PC-3 (cell line): ENCODE results near the gene CAPN10. TPM values are rescaled to one million over a fixed set of nuclear protein-coding genes. Genes with fewer than 3 reads are reported as not detected.
A peak's percentile ranks its signal among the peaks of the same experiment; 100 is the strongest.

Source experiments
- ATAC-seq: fragments of 200-7000 bp; cut with Tn5 transposase; 2 replicates; pipeline ENCODE4 v1.9.1; 2020; ENCODE audit warnings: mild to moderate bottlenecking, moderate library complexity
- BruUV-seq: library from RNA; stranded (reverse); fragments of 400-500 nt; replicated peaks from 2 replicates; lab custom pipeline; 2021; lab: Mats Ljungman, UMichigan
- CTCF ChIA-PET: fragments of 300-600 bp; sonication (Branson Sonifier 250); formaldehyde crosslinking; loops from one replicate; lab custom pipeline; 2022; ENCODE audit warnings: antibody characterized with exemption; lab: Charles Lee
- POLR2A ChIA-PET: fragments of 300-600 bp; sonication (Branson Sonifier 250); formaldehyde crosslinking; loops from one replicate; lab custom pipeline; 2022; ENCODE audit warnings: antibody characterized with exemption; ENCODE audit not compliant: unreplicated experiment; lab: Charles Lee
- DNase-seq: peaks from one replicate; pipeline ENCODE4 v3.0.0-alpha.2; 2015
- H2AFZ ChIP-seq: fragments of 300-600 bp; sonication (generic); 2 replicates; pipeline ENCODE4 v1.6.0; 2016; ENCODE audit warnings: antibody characterized with exemption, low read length
- H3F3A ChIP-seq: fragments of 300-600 bp; sonication (generic); one replicate; pipeline ENCODE4 v1.6.0; 2017; ENCODE audit warnings: antibody characterized with exemption, low read length, control low read depth, mild to moderate bottlenecking; ENCODE audit not compliant: unreplicated experiment
- H3K27ac ChIP-seq: fragments of 300-600 bp; sonication (generic); 2 replicates; pipeline ENCODE4 v1.5.1; 2016; ENCODE audit warnings: mild to moderate bottlenecking, low read length
- H3K27me3 ChIP-seq: fragments of 300-600 bp; sonication (generic); 2 replicates; pipeline ENCODE4 v1.6.1; 2016; ENCODE audit warnings: low read length, mixed read lengths
- H3K36me3 ChIP-seq: fragments of 300-600 bp; sonication (generic); 2 replicates; pipeline ENCODE4 v1.6.1; 2016; ENCODE audit warnings: low read depth, mixed run types, low read length, mixed read lengths
- H3K4me1 ChIP-seq: fragments of 300-600 bp; sonication (generic); 2 replicates; pipeline ENCODE4 v1.5.1; 2016; ENCODE audit warnings: low read length; ENCODE audit not compliant: insufficient read depth
- H3K4me2 ChIP-seq: fragments of 300-600 bp; sonication (generic); 2 replicates; pipeline ENCODE4 v1.6.0; 2016; ENCODE audit warnings: low read length
- H3K4me3 ChIP-seq: fragments of 300-600 bp; sonication (generic); 2 replicates; pipeline ENCODE4 v1.5.1; 2016; ENCODE audit warnings: mild to moderate bottlenecking, low read length, mixed read lengths
- H3K79me2 ChIP-seq: fragments of 300-600 bp; sonication (generic); 2 replicates; pipeline ENCODE4 v1.6.1; 2017; ENCODE audit warnings: low read length, mixed read lengths
- H3K9ac ChIP-seq: fragments of 300-600 bp; sonication (generic); 2 replicates; pipeline ENCODE4 v1.6.0; 2016; ENCODE audit warnings: mild to moderate bottlenecking, low read length
- H3K9me2 ChIP-seq: fragments of 300-600 bp; sonication (generic); replicated peaks from 2 replicates; pipeline ENCODE4 v1.6.1; 2016; ENCODE audit warnings: mixed run types, low read length, mixed read lengths
- H3K9me3 ChIP-seq: fragments of 300-600 bp; sonication (generic); 2 replicates; pipeline ENCODE4 v1.6.1; 2016; ENCODE audit warnings: low read length, mixed read lengths
- H4K20me1 ChIP-seq: fragments of 300-600 bp; sonication (generic); 2 replicates; pipeline ENCODE4 v1.6.1; 2016; ENCODE audit warnings: low read length, mixed read lengths
- CTCF ChIP-seq: fragments of 300-600 bp; sonication (generic); conservative IDR thresholded peaks from 2 replicates; pipeline ENCODE4 v1.5.1; 2017; ENCODE audit warnings: antibody characterized with exemption, low read depth, mild to moderate bottlenecking, low read length
- EZH2 ChIP-seq: fragments of 300-600 bp; sonication (generic); IDR thresholded peaks from one replicate; pipeline ENCODE4 v1.6.1; 2017; ENCODE audit warnings: antibody characterized with exemption, mild to moderate bottlenecking, low read length; ENCODE audit not compliant: unreplicated experiment
- EZH2phosphoT487 ChIP-seq: fragments of 300-600 bp; sonication (generic); IDR thresholded peaks from 2 replicates; pipeline ENCODE4 v1.6.1; 2018; ENCODE audit warnings: mild to moderate bottlenecking, antibody characterized with exemption, low read length, borderline replicate concordance
- intact Hi-C: fragments of 100-400 bp; cut with micrococcal nuclease; formaldehyde crosslinking; loops from 2 replicates; pipeline ENCODE4 v1.9.0; 2023
- total RNA-seq: library from RNA; depleted of rRNA; stranded (reverse); fragments of >200 nt; gene quantifications from 2 replicates; pipeline ENCODE4 v1.2.3, GENCODE V29; 2014

The CAPN10 gene
- total RNA-seq, 1 experiment from 2014 or later: 32.2 TPM

- ChIA-PET CTCF (interaction anchor here (0.6 kb wide), 1 partner anchor 10 kb away, joined by 3 read pairs; no protein-coding TSS in a partner anchor), POLR2A (no interaction called here)
- no peak overlapping the region for H2AFZ ChIP-seq
- H4K20me1 ChIP-seq: peaks cover 8% of the 10 kb centered on the region
- no TSS peak for BruUV-seq
- no peaks in the 10 kb centered on the region for H3K36me3 ChIP-seq
- H3K79me2 ChIP-seq: peaks cover 91% of the 10 kb centered on the region
- peaks cover 4% of the 10 kb centered on the region for H3F3A ChIP-seq
- no peaks in the 10 kb centered on the region for H3K9me2 ChIP-seq
- peak overlapping the region; percentile 96 for H3K4me2 ChIP-seq
- H3K9me3 ChIP-seq: no peaks in the 10 kb centered on the region
- peak overlapping the region; percentile 93 for H3K4me3 ChIP-seq
- intact Hi-C loops: no loop called here
- H3K27ac ChIP-seq: no peak overlapping the region
- no peaks in the 10 kb centered on the region for H3K27me3 ChIP-seq
- DNase-seq (no peak), ATAC-seq (no peak)
- peak overlapping the region; percentile 93 for H3K9ac ChIP-seq
- H3K4me1 ChIP-seq: peaks cover 50% of the 10 kb centered on the region
- no peak for TF ChIP-seq CTCF
- no peak for TF ChIP-seq EZH2phosphoT487
- TF ChIP-seq EZH2: no peak
Observed at GRCh38 chr2:240585101-240585500, 1.4 kb upstream of the CAPN10 start.

GRCh38 chr2:240585681-240586197 is 795 bp upstream of the CAPN10 start:
- ATAC-seq: no peak

More at GRCh38 chr2:240585681-240586197, 795 bp upstream of the CAPN10 start:
- Histone ChIP-seq H3K79me2 (peaks cover 91% of the 10 kb centered on the region), H3K36me3 (no peaks in the 10 kb centered on the region), H3K4me3 (peak overlapping the region; percentile 93), H3K9me3 (no peaks in the 10 kb centered on the region), H3K27ac (peak overlapping the region; percentile 56), H3K4me1 (peaks cover 43% of the 10 kb centered on the region), H3K9ac (peak overlapping the region; percentile 93), H3K9me2 (no peaks in the 10 kb centered on the region), H3K4me2 (peak overlapping the region; percentile 96), H3F3A (no peaks in the 10 kb centered on the region), H3K27me3 (no peaks in the 10 kb centered on the region), H2AFZ (peak overlapping the region; percentile 87), H4K20me1 (peaks cover 8% of the 10 kb centered on the region)
- ChIA-PET CTCF (interaction anchor here (0.6 to 1.2 kb wide), 3 partner anchors 9 to 20 kb away, joined by 3 to 4 read pairs (median 4); no protein-coding TSS in a partner anchor), POLR2A (interaction anchor here (1.3 kb wide), 1 partner anchor 25 kb away, joined by 9 read pairs; no protein-coding TSS in a partner anchor)
- TF ChIP-seq EZH2 (no peak), EZH2phosphoT487 (no peak), CTCF (no peak)
- no peak for DNase-seq
- intact Hi-C loops: no loop called here
- TSS peak; percentile 78 for BruUV-seq
